ENCODE measurements around the gene PTP4A2. TPM values are rescaled to one million over a fixed set of nuclear protein-coding genes. Genes with fewer than 3 reads are reported as not detected.

The PTP4A2 gene
- total and polyA plus RNA-seq, 2 of the 8 experiments (the other 6 are each of a cell fraction or from before 2014, with no cell fraction given), result 87.4 to 214 TPM

DNA sequence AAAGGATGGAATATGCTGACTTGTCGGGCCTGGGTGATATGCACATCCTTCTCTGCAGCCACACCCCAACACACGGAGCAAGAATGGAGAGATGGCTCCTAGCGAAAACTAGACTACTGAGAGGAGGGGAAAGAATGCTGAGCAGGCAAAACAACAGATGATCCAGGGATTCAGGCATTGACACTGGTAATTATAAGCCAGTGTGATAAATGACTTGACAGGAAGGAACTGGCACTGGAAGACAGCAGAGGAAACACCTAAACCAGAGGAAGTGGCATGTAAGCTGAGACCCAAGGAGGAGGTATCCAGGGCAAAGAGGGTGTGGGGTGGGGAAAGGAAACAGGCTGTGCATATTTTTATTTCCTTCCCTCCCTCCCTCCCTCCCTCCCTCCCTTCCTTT, 43.8 kb upstream of the PTP4A2 start:
- Histone ChIP-seq H2BK120ac (replicated peaks; ENCODE audit: low read depth, low read length) (no peak overlapping the region), H3K27ac (ENCODE audit: low read depth, low read length) (no peak overlapping the region), H2AFZ (ENCODE audit: low read length) (no peak overlapping the region), H4K8ac (ENCODE audit: extremely low read depth, insufficient read depth, low read length) (no peak overlapping the region), H4K91ac (replicated peaks; ENCODE audit: insufficient read length, low read length) (no peak overlapping the region), H3K79me2 (ENCODE audit: control insufficient read depth in 1 of 2, insufficient read depth in 2 of 2, low read length in 2 of 2) (no peaks in the 10 kb centered on the region), H2BK12ac (ENCODE audit: low read depth, low read length) (0 out of 2 replicates have a peak overlapping the region, but pooled peaks have one; percentile 39), H3K4me1 (replicated peaks in 1 of 4; ENCODE audit: control insufficient read depth in 3 of 4, insufficient read depth in 4 of 4, low read length in 3 of 4) (peaks cover 0 to 2% (median 0%) of the 10 kb centered on the region in 4 experiments; a peak in 3 of 7 replicates), H4K20me1 (replicated peaks in 1 of 2; ENCODE audit: control insufficient read depth in 1 of 2, insufficient read depth in 2 of 2, low read length in 2 of 2) (no peaks in the 10 kb centered on the region), H3K4me3 (ENCODE audit: extremely low read depth in 1 of 4, insufficient read depth in 2 of 4, low read depth in 3 of 4, low read length in 4 of 4) (no peak overlapping the region), H4K5ac (ENCODE audit: insufficient read length, low read depth, low read length) (no peak overlapping the region), H2BK20ac (ENCODE audit: low read length) (no peak overlapping the region), H3K18ac (ENCODE audit: extremely low read depth, low read length) (peak overlapping the region; percentile 6; the same call in 1 of the 2 replicates), H3K56ac (replicated peaks; ENCODE audit: insufficient read length, low read depth, low read length) (no peak overlapping the region), H3K9me3 (ENCODE audit: insufficient read depth in 2 of 2, low read depth in 1 of 2, low read length in 1 of 2) (0 out of 4 replicates have a peak, but pooled peaks cover 0 to 3% of the 10 kb centered on the region in 2 experiments), H2AK5ac (ENCODE audit: low read depth, low read length) (no peak overlapping the region), H3K23me2 (ENCODE audit: low read depth, low read length) (no peaks in the 10 kb centered on the region), H2BK5ac (ENCODE audit: low read depth, low read length) (no peak overlapping the region), H3K23ac (ENCODE audit: insufficient read length) (no peak overlapping the region), H3K79me1 (ENCODE audit: low read depth, low read length) (no peaks in the 10 kb centered on the region), H3K36me3 (ENCODE audit: control insufficient read depth in 2 of 4, insufficient read depth in 4 of 4, low read length in 3 of 4) (no peaks in the 10 kb centered on the region), H3K4ac (replicated peaks; ENCODE audit: insufficient read length, low read depth, low read length) (no peak overlapping the region), H3K27me3 (replicated peaks in 1 of 4; ENCODE audit: control insufficient read depth in 3 of 4, extremely low read depth in 1 of 4, insufficient read depth in 3 of 4, low read length in 3 of 4) (no peaks in the 10 kb centered on the region), H3K14ac (ENCODE audit: insufficient read length) (no peak overlapping the region), H3K9ac (replicated peaks in 1 of 4; ENCODE audit: extremely low read depth in 1 of 4, low read depth in 3 of 4, low read length in 3 of 4) (no peak overlapping the region), H2BK15ac (ENCODE audit: low read length) (no peak overlapping the region), H3K4me2 (ENCODE audit: insufficient read depth in 1 of 2, low read depth in 2 of 2, low read length in 2 of 2) (no peak overlapping the region)
- 84% methylated on average over 3 of the region's 3 CpGs; no CpG with 5 or more reads in 1 of the 2 experiments for WGBS, 2 experiments (ENCODE audit: extremely low coverage in 1 of 2, insufficient coverage in 1 of 2, insufficient read length in 1 of 2, insufficient replicate concordance in 2 of 2, low coverage in 1 of 2, low lambda C conversion rate in 2 of 2, missing lambda C conversion rate in 1 of 2)
- DNase-seq (ENCODE audit: low read depth in 1 of 2, low spot score in 2 of 2), result no peak
- POLR2A ChIA-PET (ENCODE audit: partially characterized antibody), result no interaction called here
- CTCF ChIA-PET (ENCODE audit: partially characterized antibody), result interaction anchor here (0.9 to 1.1 kb wide), 2 partner anchors 8 to 10 kb away, joined by 3 to 4 read pairs; no protein-coding TSS in a partner anchor
- TF ChIP-seq CTCF (IDR thresholded peaks at IDR 0.05; ENCODE audit: control extremely low read depth in 1 of 3, insufficient read depth in 1 of 3, low read depth in 1 of 3, low read length in 3 of 3), result no peak
- TF ChIP-seq MAFK (IDR thresholded peaks at IDR 0.05; ENCODE audit: low read depth, low read length), result peak; percentile 67
- FAIRE-seq, result no peak
